Stimulated activated CD8-positive, alpha-beta memory T cell treated with anti-CD3 and anti-CD28 coated beads, Interleukin-2, amount 100 ng/mL, for 1 hour (primary cell): ENCODE measurements around the gene FARS2.
A peak's percentile ranks its signal among the peaks of the same experiment; 100 is the strongest.

Source experiments
- DNase-seq, 2 donors: peaks; one replicate each; pipeline ENCODE4 v3.0.0-alpha.2; 2020; ENCODE audit warnings: low read depth in 2 of 2

Gene FARS2

DNA sequence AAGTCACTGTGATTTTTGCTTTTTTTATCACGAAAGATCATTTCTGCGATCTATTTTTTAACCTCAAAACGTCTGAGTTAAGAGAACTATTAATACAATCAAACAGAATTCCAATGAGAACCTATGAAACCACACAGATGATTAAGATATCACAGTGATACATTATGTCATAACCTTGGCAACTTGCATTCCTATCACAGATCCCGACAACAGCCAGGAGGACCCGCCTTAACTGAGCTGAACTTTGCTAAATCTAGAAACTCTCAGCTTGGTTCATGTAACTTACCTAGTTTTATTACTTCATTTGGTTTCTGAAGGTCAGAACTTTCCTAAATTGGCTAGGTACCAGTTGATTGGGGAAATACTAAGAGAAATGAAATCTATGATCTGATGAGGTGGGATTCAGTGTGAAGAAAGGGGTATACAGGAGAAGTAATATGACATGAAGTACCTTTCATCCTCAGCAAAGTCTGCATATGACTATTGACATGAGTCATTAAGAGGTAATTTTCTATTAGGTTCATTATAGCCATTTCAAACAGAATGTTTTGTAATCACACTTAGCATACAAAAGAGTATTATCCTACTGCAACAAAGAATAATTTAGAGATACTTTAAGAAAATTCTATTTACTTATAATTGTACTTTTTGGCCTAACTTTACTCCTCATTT is 11.7 kb upstream of the FARS2 start:
- DNase-seq: no peak

DNA sequence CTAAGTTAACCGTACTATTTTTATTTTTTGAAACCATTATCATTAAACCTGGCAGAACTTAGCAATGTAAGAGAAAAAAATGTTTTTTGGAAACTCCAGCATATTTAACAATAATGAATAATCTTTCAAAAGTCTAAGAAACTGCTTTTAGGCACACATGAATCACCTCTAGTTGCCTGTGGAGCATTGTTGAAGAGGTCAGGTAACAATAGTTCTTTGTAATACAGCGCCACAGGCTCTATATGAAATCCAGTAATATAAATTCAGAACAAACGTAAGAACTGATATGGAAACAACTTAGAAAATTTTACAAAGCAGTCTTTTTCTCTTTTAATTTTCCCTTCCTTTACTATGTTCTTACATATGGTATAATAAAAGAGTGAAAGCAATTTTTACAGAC is 10.9 kb upstream of the FARS2 start:
- DNase-seq: no peak

DNA sequence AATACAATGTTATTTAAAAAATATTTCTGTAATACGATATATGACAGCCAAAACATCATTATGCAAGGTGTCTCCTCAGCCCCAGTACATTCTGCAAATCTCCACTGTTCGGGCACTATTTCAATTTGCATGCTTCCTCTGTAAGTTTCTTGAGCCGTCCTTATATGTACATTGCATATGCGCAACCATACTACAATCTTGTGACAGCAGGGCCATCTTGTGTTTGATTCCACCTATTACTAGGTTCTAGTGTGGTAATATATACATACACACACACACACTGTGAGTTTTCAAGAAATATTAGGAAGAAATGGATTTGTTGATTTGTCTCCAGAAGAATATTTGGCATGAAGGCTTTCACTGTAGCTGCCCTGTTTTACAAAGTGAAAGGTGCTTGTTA is 10.4 kb upstream of the FARS2 start:
- no peak for DNase-seq

DNA sequence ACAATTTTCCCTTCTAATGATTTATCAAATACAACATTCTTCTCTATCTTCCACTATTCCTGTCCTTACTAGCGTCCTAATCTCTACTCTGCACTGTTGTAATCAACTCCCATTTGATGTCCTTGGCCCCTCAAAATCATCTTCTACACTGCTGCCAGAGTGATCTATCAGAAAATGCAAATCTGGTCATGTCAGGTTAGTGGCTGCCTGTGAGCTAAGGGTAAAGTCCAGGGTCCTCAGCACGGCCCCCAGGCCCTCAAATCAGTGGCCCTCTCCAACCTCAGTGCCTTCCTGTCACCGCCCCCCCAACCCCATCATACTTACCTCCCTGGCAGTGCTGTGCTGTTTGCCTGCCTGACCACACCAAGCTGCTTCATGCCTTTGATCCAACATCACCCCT is 4.4 kb upstream of the FARS2 start:
- no peak for DNase-seq

DNA sequence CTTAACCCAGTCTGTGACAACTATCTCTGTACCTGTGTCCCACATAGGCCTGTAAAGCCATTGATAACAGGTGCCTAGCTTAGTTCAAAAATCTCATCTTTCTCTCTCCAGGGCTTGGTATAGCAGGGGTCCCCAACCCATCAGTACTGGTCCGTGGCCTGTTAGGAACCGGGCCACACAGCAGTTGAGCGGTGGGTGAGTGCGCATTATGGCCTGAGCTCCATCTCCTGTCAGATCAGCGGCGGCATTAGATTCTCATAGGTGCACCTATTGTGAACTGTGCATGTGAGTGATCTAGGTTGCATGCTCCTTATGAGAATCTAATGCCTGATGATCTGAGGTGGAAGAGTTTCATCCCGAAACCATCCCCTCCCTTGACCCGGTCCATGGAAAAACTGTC is 3.9 kb upstream of the FARS2 start:
- no peak for DNase-seq

DNA sequence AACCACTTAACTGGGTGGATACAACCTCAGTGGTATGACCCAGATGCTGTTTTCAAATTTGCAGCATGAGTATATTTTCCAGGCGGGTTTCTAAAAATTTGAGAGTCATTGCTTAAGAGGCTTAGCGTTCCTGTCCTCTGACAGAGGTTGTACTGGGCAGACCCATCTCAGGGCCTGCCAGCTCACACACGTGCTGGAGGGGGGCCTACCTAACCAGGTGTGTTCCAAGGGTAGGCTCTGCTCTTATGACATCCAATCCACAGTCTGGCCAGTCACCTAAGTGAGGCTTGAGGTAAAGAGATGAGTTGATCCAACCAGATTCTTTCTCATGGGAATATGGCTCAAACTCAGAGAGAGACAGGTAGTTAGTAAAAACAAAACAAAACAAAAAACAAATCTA is 1.9 kb upstream of the FARS2 start:
- DNase-seq: no peak

DNA sequence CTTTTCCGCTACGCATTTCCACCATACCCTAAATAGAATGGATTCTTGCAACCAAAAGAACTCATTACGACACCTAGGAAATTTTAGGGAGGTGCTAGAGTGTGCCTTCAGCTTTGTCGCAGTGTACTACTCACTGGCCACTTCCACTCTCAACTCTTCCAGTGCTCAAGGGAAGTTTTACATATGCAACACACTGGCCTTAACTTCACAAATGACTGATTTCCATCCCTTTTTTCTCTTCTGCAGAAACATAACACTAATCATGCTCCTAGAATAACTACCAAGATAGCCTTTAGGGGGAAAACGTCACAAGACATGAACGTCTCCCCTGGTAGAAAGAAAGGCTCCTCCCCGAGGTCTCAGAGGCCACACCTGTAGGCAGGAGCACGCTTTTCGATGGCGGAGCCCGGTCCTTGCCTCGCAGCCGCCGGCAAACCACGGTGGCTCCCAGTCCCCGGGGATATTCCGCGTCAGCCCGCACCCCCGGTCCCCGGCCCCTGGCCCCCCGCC is 1.1 kb upstream of the FARS2 start:
- DNase-seq: peak; percentile 40 to 55

DNA sequence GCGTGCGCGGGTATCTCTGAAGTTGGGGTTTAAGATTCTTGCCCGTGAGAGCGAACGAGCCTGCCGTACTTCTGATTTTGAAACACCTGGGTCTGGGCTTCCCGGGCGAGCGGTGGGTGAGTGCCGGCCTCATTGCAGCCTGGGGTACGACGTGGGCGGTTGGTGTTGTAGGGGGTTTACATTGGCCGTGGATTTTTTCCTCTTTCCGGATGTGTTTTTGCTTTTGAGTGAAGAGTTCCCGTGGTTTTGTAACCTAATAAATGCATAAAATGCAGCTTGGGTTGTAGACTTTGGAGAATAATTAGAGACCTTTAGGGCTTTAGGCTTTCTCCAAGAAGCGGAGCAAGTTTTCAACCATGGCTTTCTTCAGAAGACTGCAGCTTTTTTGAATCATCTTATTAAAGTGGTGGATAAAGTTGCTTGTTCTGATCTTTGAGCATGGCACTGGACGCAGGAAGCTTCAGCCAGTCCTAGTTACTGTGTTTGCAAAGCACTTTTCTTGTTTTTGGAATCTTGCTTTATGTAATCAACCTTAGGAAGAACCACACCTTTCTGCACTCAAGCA is 314 bp downstream of the FARS2 start:
- DNase-seq: no peak

DNA sequence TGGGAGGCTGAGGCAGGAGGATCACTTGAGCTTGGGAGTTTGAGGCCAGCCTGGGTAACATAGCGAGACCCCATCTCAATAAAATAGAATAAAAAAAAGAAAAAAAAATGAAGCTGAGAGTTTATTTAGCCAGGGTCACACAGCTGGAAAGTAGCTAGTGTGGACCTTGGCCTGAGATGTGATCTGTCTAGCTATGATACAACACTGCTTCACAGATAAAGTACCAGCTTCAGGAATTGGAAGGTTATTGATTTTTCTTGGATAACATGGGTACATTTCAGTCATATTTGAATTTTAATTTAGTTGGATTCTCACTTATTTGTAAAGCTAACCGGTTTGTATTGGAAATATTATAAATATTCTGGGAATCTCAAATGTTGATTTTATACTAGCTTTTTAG is 5.1 kb downstream of the FARS2 start:
- no peak for DNase-seq

DNA sequence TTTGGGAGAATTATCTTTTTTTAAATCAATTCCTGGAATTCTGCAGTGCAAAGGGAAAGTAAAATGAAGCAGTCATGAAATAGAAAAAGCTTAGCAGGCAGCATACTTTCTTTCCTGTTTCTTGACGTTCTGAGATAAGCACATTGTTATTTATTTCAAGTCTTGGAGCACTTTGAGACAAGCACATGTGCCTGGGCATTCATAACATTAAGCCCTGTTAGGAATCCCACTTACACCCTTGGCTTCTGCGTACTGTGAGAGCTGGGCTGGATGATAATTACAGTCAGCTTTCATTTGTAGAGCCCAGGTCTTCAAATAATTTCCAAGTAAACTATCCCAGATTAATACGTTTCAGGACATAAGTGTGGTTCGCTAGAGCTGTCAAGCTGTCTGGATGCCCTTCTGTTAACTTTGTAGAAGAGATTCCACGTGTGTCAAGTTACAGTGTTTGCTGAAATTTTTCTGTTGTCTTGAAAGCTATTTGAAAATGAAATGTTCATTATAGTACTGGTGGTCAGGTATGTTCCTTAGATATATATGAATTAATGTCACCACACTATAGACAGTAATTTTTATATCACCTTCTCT is 8.9 kb downstream of the FARS2 start:
- no peak for DNase-seq

DNA sequence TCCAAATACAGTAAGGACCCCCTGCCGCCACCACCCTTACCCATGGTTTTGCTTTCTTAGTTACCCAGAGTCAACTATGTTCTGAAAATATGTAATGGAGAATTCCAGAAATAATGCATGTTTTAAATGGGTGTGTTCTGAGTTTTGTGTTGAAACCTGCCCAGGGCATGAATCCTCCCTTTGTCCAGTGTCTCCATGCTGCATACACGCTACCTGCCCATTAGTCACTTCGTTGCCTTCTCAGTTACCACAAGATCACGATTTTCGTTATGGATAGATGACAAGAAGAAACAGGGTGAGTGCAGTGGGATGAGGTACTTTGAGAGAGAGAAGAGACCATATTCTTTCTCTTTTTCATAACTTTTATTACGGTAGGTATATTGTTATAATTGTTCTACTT is 10.6 kb downstream of the FARS2 start:
- no peak for DNase-seq

DNA sequence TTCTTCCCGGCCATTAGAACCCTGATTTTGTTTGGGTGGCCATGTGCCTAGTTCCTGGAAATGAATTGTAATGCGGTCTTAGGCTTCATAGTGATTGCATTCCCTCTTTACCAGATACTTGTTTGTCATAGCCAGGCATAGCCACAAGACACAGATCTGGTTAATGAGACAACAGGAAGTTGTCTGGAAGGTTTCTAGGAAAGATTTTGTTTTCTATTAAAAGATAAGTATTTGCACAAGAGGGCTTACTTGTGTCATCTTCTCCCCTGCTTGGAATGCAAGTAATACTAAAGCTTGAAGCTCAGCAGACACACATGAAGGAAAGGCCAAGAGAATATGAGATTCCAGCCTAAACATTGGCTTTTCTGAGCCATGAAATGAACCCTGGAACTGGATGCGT is 12.9 kb downstream of the FARS2 start:
- no peak for DNase-seq

DNA sequence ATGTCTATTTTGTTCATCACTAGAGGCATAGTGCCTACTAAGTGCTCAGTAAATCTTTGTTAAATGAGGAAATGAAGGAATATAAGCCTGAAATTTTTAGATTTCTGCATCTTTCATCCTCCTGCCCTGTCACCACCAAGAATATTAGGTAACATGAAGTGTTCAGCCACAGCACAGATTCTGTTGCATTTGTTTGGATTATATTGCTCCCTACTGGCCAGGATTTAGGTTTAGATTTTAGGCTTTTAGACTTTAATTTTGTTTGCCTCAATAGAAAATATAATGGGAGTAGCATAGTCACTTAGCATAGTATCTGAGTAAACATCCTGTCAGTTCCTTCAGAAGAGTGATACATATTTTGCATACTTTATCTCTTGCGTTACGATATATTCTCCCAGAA is 14.2 kb downstream of the FARS2 start:
- no peak for DNase-seq

DNA sequence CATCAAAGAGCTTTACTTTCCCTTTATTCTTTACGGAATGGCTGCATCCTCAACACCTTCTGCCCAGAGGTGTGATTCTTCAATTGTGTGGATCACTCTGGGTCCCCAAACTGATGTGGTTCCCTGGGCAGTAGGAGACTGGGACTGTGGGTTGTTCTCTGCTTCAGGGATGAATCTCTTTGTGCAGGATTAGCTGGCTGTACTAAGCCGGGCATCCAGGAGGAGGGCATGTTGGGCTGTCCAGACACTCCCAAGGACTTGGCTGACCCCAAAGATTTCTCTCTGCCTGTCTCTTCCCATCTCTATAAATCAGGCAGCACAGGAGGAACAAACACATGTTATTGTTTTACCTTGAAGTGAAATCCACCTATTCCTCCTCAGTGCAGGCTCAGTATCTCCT is 15.3 kb downstream of the FARS2 start:
- DNase-seq: no peak

DNA sequence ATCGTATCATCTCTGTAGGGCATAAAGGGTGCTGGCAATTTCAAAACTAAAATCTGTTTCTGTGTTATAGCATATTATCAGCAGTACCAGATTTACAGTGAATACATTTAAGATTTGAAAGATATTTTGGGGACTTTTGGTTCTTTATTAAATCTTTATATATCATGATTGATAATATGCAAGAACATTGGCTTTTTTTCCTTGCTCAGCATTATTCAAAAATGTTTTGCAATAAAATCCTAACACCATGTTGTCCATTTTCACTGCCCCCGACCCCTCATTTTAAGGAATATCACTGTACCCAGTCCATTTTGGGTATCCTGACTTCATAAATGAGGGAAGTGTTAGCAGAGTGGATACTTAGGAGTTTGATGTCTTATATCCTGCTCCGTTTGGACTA is 16.3 kb downstream of the FARS2 start:
- no peak for DNase-seq

DNA sequence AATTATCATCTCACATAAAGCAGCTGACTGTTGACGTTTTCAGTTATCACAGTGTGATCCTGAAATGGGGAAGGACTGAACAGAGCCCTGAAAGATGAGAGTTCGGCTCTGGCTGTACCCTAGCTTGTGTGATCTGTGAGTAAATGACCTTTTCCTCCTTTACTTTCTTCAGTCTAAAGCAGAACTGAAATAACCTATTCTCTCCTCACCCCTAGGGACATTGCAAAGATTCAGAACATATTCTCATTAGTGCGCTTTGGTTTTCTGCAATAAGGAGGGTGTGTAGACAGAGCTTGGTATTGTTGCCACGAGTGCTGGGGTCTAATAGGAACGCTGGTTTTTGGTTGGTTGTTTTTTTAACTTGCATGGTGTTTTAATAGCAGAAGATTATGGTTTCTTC is 16.7 kb downstream of the FARS2 start:
- DNase-seq: no peak

DNA sequence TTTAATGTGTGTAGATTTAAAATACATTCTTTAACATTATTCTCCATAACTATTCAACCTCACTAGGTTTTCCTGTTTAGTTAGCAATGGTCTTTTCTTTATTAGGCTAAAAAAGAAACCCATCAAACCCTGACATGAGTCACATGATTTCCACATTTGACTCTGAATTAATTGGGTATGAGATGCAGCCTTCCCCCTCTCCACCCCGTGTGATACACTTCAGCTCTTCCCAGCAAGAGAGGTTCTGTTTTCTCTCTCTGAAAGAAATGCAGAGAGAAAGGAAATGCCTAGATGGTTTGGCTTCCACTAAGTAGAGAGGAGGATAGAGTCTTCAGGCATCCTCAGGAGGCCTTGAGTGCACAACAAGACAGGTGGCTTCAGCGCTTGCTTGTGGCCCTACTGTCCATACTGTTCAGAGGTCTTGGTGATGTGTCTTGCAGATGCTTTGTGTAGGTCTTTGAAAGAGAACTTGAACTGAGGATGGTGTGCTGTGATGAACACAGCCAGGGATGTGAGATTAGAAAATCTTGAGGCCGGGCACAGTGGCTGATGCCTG is 17.3 kb downstream of the FARS2 start:
- DNase-seq: no peak

DNA sequence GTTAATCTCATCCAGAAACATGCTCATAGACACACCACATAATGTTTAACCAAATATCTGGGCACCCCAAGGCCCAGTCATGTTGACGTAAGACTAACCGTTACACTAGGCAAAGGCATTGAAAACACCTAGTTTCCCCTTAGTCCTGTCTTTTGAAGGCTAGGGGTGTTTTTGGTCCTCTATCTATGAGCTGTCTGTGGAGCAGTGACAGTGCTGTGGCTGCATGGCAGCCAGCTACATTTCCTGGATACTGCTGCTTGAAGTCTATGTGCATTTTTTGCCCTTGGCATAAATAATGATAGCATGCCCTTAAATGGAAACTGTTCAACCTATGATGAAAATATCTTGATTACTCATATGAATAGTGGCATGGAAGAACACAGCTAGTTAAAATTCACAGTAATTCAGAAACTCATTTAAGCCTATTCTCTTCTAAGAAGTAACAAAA is 18.6 kb downstream of the FARS2 start:
- DNase-seq: no peak

DNA sequence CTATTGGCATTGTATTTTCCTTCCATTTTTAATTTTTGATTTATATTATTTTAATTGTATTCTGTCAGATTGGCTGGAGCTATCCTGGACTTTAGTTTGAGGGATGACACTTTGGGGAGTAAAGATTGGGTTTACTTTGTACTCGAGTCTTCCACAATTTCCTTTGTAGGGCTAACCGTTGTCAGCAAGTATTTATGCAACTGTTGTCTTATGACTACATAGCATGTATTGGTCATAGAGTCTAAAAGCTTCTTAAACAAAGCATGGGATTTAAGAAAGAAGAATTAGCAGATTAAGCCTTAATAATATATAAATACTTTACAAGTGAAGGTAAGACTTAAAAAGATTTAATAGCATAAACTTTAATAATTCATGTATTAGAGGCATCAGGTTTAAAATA is 19.6 kb downstream of the FARS2 start:
- no peak for DNase-seq

DNA sequence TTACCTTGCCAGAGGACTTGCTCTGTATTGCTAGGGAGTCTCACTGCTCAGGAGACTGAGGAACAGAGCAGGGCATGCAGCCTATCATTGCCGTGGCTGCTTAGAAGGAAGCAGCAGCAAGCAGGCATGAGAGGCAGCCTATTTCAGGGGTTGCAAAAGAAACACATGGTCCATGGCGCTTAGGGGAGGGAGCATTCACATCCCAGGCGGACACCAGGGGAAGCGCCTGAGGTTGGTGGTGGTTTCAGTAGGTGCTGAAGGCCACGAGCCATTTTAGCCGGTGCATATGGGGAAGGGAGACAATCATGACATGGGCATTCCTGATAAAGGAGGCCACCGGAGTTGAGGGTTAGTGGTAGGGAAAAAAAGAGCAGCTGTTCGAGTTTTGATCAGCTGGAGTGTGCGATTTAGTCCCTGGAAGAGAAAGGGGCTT is 20.9 kb downstream of the FARS2 start:
- no peak for DNase-seq

DNA sequence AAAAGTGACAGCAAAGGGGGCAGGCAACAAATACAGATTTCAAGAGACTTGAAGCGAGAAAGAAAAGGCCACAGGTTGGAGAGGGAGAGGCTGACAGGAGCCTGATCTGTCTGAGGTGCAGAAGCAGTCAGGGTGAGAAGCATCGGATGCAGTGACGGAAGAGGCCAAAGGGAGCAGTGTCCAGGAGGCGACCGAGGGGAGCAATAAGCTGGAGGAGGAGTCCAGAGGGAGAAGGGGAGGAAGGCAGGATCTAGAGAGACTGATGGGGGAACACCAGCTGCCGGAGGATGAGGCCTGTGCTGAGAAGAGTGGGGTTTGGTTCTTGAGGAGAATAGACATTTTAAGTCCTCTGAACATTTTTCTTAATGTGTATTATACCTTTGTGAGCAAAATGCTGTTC is 23.8 kb downstream of the FARS2 start:
- no peak for DNase-seq

DNA sequence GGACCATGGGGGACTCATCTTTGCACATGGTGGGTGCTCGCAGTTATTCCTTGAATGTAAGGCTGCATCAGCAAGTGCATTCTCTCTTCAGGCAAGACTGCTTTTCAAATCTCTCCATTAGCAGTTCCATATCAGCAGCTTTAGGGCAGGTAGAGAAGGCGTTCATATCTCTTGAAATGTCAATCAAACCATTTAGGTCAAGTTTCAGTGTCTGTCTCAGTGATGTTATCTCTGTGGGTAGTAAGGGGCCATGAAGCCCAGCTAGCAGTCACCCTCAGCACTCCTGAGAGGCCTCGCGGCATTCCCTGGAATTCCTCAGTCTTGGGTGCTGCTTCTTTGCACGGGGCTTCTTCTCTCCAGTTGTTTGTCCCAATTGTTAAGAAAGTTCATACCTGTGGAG is 24.2 kb downstream of the FARS2 start:
- DNase-seq: no peak

DNA sequence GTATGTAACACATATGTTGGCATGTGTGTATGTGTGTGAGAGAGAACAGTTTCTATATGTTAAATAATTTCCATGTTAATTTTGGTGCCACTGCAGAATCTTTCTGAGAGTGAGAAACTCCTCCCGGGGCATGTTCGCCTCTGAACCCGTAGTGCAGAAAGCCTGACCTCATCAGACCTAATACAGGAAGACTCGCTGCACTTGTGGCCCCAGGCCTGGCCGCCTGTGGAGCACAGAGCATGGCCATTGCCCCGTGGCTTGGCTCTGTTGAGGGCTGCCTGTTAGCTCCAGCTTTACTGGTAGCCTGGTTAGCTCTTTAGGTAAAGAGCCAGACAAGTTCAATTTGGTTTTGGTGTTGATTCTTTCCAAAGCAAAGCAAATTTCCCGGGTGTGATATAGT is 25.5 kb downstream of the FARS2 start:
- DNase-seq: no peak
